NCI-H187 (cell line): ENCODE measurements around the gene CHST11.
"Not testable (repeated sequence)": the region's sequence is repeated elsewhere in the genome, so short reads cannot be mapped to it uniquely, and the experiment has no call there.

Source experiments
- DNase-seq, 2 experiments: peaks; one replicate each; lab custom pipeline; 2025; lab: John Stamatoyannopoulos, UW

Gene CHST11

DNA sequence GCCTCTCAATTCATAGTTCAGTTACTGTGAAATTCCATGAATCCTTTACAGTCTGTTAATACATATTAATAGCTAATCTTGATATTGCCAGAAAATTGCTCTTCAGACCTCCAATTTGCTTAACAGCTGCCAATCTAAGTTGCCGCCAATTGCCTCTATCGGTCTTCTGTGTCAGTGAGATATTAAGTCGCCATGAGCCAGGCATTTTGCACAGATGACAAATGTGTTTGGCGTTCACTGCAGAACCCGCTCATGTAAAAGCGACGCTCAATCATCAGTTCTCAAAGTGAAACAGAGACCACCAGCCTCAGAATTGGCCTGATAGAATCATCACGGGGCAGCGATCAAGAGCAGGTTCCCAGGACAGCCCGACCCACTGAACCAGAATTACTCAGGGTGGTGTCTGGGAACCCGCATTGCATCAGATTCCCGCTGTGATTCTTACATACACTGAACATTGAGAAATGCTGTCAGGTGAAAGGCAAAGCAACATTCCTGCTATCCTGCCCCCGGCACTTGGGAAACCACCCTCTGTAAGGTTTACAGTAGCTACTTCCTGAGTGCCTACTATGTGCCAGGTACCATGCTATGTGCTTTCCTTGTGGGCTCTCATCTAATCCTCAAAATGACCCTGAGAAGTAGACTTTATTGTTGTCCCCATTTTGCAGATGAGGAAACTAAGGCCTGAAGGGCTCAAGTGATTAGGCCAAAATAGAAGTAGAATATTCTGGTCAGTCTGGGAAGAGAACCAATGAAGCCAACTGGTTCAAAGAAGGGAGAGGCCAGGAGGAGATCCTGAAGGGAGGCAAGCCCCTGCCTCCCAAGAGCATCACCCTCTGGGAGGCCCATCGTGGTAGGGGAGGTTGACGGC is 285.0 kb downstream of the CHST11 start:
- no peak for DNase-seq

- DNase-seq, result no peak
Measured at GRCh38 chr12:104742551-104743201, 285.9 kb downstream of the CHST11 start.

DNA sequence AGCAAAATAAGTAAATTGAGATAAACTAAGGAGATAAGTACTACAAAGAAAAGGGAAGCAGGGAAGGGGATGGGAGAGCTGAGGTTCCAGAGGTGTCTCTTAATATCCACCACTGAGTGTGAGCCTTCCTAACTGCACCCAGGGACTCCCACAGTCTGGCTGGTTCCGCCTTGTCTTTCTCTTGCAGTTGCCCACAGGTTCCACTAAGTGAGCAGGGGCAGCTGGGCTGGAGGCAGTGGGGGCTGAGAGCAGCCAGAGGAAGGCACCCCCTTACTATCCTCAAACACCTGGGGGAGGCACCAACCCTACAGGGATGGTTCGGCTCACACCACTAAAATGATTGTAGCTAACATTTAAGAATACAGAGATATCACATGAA is 286.4 kb downstream of the CHST11 start:
- DNase-seq, result no peak

GRCh38 chr12:104743753-104744548 is 287.2 kb downstream of the CHST11 start:
- not testable (repeated sequence) for DNase-seq

DNA sequence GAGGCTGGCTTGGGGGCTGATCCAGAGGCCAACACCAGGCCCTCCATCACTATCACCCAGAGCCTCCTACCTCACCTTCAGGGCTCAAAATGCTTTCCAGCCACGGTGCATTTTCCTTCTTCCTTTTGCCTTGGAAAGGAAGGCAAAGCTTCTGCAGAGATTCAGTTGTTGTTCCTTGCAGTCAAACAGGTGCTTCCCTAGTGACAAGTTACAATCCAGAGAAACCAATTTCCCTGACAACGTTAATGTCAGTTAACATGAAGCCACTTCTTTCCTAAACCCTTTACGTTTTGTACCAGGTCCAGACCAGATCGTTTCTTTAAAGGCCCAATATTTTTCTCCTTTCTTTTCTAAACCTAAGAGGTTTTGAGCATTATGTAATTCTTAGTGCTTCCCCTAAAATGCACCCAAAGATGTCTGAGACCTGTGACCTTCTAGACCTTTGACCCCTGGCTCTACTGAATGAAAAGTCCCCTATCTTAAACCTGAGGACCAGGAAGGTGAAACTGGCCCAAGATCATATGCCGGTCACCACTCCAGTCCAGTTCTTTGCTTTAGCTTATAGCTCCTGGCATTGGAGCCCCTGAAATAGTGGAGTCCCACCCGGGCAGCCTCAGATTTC is 289.8 kb downstream of the CHST11 start:
- no peak for DNase-seq

DNA sequence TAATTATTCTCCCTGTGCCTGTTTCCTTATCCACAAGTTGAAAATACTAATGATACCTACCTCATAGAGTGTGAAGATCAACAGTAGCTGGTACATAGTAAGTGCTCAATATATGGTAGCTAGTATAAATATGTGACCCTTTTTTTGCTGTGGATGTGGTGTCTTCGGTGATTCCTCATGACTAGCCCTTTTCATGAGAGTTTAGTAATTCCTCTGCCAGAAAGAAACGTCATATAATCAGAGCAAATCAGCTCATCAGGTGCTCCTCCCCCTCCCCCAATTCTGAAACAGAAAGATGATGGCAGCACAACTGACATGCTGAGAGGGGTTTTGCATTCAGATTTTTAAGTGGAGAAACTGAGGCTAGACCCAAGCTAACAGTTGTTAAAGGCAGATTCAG is 290.6 kb downstream of the CHST11 start:
- DNase-seq, result no peak

DNA sequence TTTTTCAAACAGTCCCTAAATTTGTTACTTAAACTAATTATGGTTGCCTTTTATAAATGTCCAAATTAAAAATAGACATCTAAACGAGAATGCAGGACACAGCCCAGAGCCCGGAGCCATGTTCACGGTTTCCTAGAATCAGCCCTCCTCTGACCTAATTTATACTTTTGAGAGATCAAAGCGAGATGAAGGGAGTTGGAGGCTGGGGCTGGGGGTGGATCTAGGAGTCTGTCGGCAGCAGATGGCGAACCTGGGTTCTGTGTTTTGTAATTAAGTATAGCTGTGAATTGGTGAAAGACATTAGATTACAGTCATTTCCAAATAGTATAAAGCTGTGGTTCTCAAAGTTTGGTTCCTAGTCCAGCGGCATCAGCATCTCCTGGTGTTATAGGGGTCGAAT is 291.2 kb downstream of the CHST11 start:
- no peak for DNase-seq

DNA sequence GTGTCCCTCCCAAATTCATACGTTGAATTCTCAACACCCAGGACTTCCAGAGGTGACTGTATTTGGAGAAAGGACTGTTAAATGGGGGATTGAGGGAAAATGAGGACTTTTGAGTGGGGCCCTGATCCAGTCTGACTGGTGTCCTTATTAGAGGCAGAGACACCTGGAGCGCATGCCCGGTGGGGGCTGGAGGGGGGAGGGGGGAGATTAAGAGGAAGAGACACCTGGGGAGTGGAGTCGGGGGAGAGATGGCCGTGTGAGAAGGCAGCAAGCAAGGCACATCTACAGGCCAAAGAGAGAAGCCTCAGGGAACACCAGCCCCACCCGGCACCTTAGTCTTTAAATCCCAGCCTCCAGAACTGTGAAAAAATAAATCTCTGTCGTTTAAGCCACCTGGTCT is 291.6 kb downstream of the CHST11 start:
- DNase-seq, result no peak

DNA sequence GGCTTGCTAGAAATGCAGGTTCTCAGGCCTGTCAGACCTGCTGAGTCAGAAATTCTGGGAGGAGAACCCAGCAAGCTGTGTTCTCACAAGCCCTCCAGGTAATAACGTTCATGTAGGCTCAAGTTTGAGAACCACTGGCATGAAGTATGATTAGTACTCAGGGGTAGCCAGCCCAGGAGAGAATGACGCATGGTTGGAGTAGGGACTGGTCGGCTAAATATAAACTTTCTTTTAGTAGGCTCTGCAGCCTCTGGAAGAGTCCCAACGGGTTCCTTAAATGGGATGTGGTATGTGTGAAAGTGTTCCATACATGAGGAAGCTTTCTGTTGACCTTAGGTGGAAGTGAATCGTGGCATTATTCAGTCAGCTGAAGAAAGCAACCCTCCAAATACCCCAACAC is 292.0 kb downstream of the CHST11 start:
- DNase-seq, result no peak

DNA sequence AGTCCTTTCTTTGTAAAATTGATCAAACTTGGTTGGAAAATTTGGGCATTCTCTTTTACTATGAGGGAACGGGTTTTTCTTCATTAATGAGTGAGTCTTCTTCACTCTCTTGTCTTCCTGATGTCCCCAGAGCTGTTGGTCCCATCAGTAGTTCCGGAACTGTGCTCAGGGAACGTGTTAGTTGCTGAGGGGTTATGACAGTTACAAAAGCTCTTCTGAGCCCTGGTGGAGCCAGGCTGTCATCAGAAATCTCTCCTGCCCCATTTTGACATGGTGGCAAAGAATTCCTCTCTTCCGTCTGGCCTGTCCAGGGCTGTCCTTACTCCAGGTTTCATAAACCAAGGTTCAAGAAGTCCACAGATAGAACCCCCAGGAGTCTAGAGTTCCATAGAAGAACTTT is 292.8 kb downstream of the CHST11 start:
- DNase-seq, result no peak

GRCh38 chr12:104750061-104750460 is 293.3 kb downstream of the CHST11 start:
- no peak for DNase-seq

GRCh38 chr12:104751120-104751519 is 294.4 kb downstream of the CHST11 start:
- DNase-seq, result peak; percentile 39 to 44

DNA sequence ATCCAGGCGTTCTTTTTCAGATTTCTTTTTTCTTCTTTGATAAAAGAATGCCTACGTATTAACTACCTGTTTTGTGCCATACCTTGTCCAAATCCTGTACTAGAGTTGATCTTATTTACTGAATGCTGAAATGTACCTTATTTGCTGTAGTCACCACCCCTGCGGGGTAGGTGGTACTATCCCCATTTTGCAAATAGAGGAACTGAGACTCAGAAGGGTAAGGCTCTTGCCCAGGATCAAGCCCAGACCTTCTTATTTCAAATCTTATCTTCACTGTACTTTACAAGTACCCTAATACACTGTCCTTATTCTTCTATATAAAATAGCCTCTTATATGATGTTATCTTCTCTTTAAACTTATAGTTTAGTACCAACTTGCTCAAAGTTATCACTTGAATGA is 294.8 kb downstream of the CHST11 start:
- no peak for DNase-seq

DNA sequence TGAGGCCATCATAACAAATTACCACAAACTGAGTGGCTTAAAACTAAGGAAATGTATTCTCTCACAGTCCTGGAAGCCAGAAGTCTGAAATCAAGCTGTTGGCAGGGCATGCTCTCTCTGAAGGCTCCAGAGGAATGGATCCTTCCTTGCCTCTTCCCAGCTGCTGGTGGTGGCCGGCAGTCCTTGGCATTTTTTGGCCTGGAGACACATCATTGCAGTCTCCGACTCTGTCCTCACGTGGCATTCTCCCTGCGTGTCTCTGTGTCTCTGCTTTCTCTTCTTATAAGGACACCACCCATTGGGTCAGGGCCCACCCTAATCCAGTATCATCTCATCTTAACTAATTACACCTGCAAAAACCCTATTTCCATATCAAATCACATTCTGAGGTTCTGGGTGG is 295.3 kb downstream of the CHST11 start:
- no peak for DNase-seq

- DNase-seq, result no peak
Measured at GRCh38 chr12:104752881-104753280, 296.1 kb downstream of the CHST11 start.

- DNase-seq, result no peak
Measured at GRCh38 chr12:104756901-104757300, 300.2 kb downstream of the CHST11 start.

GRCh38 chr12:104758771-104759170 is 302.0 kb downstream of the CHST11 start:
- DNase-seq, result no peak

- DNase-seq, result no peak
Measured at GRCh38 chr12:104761091-104761490, 304.3 kb downstream of the CHST11 start.

GRCh38 chr12:104761611-104762010 is 304.9 kb downstream of the CHST11 start:
- no peak for DNase-seq

- no peak for DNase-seq
Measured at GRCh38 chr12:104763168-104763805, 306.5 kb downstream of the CHST11 start.

DNA sequence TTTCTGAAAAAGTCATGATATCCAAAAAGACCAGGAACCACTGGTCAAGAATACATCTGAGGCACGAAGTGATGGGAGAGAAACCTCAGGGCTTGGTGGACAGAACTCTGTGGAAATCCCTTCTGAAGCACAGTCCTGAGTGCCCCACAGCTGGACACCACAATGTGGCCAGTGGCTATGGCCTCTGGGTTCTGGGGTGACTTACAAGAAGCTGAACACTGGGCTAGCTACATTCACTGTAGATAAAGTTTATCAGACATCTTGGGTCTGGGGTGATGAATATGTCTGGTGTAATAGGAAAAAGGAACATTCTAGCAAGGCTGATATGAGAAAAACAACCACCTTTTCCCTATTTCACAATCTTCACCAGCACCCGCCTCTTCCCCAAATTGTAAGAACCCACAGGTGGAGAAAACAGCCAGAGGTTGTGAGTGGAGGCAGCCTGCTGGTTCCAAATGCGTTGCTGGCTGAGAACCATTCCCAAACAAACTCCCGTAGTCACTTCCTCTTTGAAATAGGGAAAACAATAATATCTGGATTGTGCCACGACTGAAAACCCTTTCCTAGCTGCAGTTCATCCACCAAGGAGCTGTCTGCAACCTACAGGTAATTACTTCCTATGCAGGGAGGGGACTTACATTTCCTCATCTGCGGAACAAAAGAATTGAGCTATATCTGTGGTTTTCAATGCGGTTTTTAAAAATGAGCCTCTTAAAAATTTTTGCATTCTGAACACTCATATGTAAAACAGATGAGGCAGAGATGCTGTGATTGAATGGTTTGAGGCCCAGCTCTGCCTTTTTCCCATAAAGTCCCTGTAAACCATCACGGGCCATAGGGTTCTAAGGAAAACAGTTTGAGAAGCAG is 307.7 kb downstream of the CHST11 start:
- DNase-seq, result no peak
